IPS-20b (cell line): Measurements from ENCODE around the gene NKIRAS2.
A peak's percentile ranks its signal among the peaks of the same experiment; 100 is the strongest.
"Not testable (repeated sequence)": the region's sequence is repeated elsewhere in the genome, so short reads cannot be mapped to it uniquely, and the experiment has no call there.

Source experiments
- H3K27ac ChIP-seq: one replicate; pipeline ENCODE4 v1.5.1; 2013; ENCODE audit warnings: low read length
- H3K27me3 ChIP-seq: 2 replicates; pipeline ENCODE4 v1.6.1; 2013; ENCODE audit warnings: mild to moderate bottlenecking, low read length, inconsistent platforms; ENCODE audit not compliant: insufficient read depth
- H3K36me3 ChIP-seq: 2 replicates; pipeline ENCODE4 v1.6.1; 2013; ENCODE audit warnings: low read depth, mild to moderate bottlenecking, inconsistent platforms, low read length, moderate library complexity; ENCODE audit not compliant: insufficient read depth
- H3K4me1 ChIP-seq: 2 replicates; pipeline ENCODE4 v1.6.1; 2013; ENCODE audit warnings: mild to moderate bottlenecking, control low read depth, inconsistent platforms, low read length, moderate library complexity; ENCODE audit not compliant: insufficient read depth
- H3K4me3 ChIP-seq: 2 replicates; pipeline ENCODE4 v1.5.1; 2013; ENCODE audit warnings: mild to moderate bottlenecking, low read length, inconsistent platforms
- H3K9ac ChIP-seq: 2 replicates; pipeline ENCODE4 v1.6.1; 2013; ENCODE audit warnings: low read depth, mild to moderate bottlenecking, inconsistent platforms, low read length, moderate library complexity
- H3K9me3 ChIP-seq: 2 replicates; pipeline ENCODE4 v1.6.1; 2013; ENCODE audit warnings: mild to moderate bottlenecking, low read depth, low read length, inconsistent platforms; ENCODE audit not compliant: insufficient read depth

The NKIRAS2 gene

GRCh38 chr17:42018339-42018738 lies 1.6 kb upstream of the NKIRAS2 start:
- peaks cover 10% of the 10 kb centered on the region; the same call in 1 of the 2 replicates for H3K4me1 ChIP-seq
- peak overlapping the region; percentile 96 for H3K27ac ChIP-seq
- H3K9ac ChIP-seq: peak overlapping the region; percentile 98; the same call in 1 of the 2 replicates
- peak overlapping the region; percentile 91 for H3K4me3 ChIP-seq
- peaks cover 27% of the 10 kb centered on the region for H3K36me3 ChIP-seq
- H3K9me3 ChIP-seq: no peaks in the 10 kb centered on the region
- H3K27me3 ChIP-seq: no peaks in the 10 kb centered on the region

GRCh38 chr17:42018988-42019387 lies 902 bp upstream of the NKIRAS2 start:
- no peak overlapping the region for H3K27ac ChIP-seq
- no peaks in the 10 kb centered on the region for H3K9me3 ChIP-seq
- peaks cover 33% of the 10 kb centered on the region for H3K36me3 ChIP-seq
- H3K9ac ChIP-seq: no peak overlapping the region
- 0 out of 2 replicates have a peak overlapping the region, but pooled peaks have one; percentile 91 for H3K4me3 ChIP-seq
- H3K4me1 ChIP-seq: peaks cover 8% of the 10 kb centered on the region; the same call in 1 of the 2 replicates
- H3K27me3 ChIP-seq: no peaks in the 10 kb centered on the region

- Histone ChIP-seq H3K9ac (peak overlapping the region; percentile 95; the same call in 1 of the 2 replicates), H3K36me3 (peaks cover 40% of the 10 kb centered on the region), H3K4me3 (peak overlapping the region; percentile 84)
- not testable (repeated sequence) for H3K27me3 ChIP-seq, H3K27ac ChIP-seq, H3K9me3 ChIP-seq, H3K4me1 ChIP-seq
Observed at GRCh38 chr17:42020845-42021244, 955 bp downstream of the NKIRAS2 start.

GRCh38 chr17:42023524-42024349 lies 3.8 kb downstream of the NKIRAS2 start:
- H3K4me1 ChIP-seq: peaks cover 15% of the 10 kb centered on the region
- H3K9me3 ChIP-seq: no peaks in the 10 kb centered on the region

DNA sequence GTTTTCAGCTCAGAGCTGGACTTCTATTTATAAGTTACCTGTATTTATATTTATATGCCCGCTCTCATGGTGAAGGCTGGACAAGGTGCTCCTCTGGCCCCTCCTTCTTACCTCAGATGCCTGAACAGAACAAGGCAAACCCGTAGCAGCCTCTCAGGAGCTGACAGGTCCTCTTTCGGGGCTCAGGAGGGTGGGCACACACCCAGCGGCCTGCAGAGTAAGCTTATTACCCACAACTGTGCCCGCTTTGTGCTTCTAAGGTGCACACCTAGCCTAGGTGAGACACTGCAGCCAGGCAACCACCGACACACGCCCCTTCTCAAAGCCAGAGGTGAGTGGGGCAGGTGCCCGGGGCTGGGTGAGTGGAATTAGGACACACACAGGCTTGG lies 5.3 kb downstream of the NKIRAS2 start:
- H3K27ac ChIP-seq: no peak overlapping the region

More at GRCh38 chr17:42023524-42024349, 3.8 kb downstream of the NKIRAS2 start:
- peaks cover 42% of the 10 kb centered on the region for H3K36me3 ChIP-seq
- H3K4me3 ChIP-seq: no peak overlapping the region
- H3K27me3 ChIP-seq: no peaks in the 10 kb centered on the region
- no peak overlapping the region for H3K9ac ChIP-seq
- H3K27ac ChIP-seq: no peak overlapping the region

GRCh38 chr17:42025936-42026335 lies 6.0 kb downstream of the NKIRAS2 start:
- Histone ChIP-seq H3K4me3 (no peak overlapping the region), H3K27ac (no peak overlapping the region), H3K36me3 (peaks cover 42% of the 10 kb centered on the region), H3K9ac (no peak overlapping the region), H3K4me1 (peaks cover 15% of the 10 kb centered on the region), H3K9me3 (no peaks in the 10 kb centered on the region), H3K27me3 (no peaks in the 10 kb centered on the region)

More for the DNA sequence above, 5.3 kb downstream of the NKIRAS2 start:
- Histone ChIP-seq H3K36me3 (peaks cover 42% of the 10 kb centered on the region), H3K4me1 (peaks cover 15% of the 10 kb centered on the region), H3K27me3 (no peaks in the 10 kb centered on the region), H3K4me3 (no peak overlapping the region), H3K9ac (no peak overlapping the region), H3K9me3 (no peaks in the 10 kb centered on the region)

DNA sequence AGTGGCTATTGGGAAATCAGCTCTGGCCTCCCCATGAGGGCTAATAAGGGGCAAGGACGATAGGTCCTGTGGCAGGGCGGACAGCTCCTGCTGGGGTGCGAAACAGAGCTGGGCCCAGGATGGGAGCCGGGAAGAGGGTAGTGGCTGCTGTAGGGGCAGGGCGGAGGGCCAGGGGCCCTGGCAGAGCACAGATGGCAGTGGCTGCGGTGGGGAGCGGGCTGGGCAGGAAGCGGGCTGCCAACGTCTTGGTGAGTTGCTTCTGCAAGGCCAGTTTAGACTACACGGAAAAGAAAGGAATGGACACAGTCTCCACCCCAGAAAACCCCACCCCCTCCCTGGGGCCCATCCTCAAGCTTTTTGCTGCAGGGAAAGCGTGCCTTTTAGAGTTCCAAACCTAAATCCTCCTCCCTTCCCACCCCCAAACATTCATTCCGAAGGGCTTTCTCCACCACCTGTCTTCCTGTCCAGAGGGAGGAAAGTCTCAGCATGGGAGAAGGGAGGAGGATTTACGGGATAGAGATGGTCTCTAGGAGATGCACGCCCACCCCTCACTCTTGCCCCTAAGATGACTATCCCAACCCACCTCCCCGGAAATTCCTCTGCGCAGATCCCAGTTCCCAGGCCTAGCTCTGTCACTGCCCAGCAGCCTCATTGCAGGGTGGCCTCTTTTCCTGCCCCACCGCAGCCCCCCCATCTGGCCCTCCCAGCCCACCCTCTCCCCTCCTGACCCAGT lies 7.1 kb downstream of the NKIRAS2 start:
- peaks cover 12% of the 10 kb centered on the region for H3K4me1 ChIP-seq

DNA sequence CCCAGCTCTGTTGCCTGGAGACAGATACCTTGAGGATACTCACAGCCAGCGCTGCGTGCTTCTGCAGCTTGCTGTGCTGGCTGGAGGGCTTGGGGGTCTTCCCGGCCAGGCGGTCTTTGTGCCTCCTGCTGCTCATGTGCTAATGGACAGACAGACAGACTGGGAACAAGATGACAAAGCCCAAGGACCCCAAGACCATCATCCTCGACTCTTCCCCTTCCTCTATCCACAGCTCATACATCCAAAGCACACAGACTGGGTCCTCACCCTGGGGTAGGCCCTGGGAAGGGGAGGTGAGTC lies 7.7 kb downstream of the NKIRAS2 start:
- Histone ChIP-seq H3K27me3 (no peaks in the 10 kb centered on the region), H3K4me1 (peaks cover 12% of the 10 kb centered on the region), H3K27ac (no peak overlapping the region), H3K36me3 (peaks cover 28% of the 10 kb centered on the region), H3K4me3 (no peak overlapping the region), H3K9me3 (no peaks in the 10 kb centered on the region), H3K9ac (no peak overlapping the region)

More for the DNA sequence above, 7.1 kb downstream of the NKIRAS2 start:
- Histone ChIP-seq H3K9me3 (no peaks in the 10 kb centered on the region), H3K4me3 (no peak overlapping the region), H3K27ac (no peak overlapping the region), H3K27me3 (no peaks in the 10 kb centered on the region), H3K9ac (no peak overlapping the region), H3K36me3 (peaks cover 34% of the 10 kb centered on the region)

DNA sequence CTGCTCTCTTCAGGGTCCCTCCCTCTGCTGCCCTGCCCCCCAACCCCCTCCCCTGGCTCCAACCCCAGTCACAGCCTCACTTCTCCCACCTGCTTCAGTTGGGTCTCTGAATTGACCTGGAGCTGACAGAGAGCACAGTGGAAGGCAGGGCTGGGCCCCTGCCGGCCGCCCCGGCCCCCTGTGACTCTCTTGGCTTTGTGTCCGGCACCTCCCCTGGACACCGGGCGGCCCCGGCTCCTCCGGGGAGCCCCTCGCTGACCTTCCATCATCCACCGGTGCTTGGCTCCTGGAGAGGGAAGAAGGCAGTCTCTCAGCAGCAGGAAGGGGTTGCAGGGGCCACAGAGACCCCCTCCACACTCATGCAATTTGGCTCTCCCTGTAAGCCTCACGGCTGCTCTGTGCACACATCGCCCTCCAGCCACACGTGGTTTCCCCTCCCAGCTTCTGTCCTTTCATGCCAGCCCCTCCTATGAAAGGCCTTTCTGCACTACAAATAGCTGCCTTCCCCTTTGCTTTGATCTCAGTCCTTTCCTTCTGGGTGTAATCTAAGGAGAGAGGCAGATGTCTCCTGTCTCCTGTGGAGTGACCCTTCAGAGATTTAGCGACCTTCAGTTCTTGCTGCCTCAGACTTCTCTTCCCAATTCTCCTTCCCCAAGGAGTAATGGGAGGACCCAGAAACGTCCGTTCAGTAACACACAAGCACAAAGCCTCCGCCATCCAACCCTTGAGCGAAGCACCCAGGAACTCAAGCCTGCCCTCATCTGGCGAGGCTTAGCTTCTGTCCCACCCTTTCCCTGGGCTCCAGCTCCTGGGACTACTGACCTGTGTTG lies 8.3 kb downstream of the NKIRAS2 start:
- Histone ChIP-seq H3K4me1 (peaks cover 12% of the 10 kb centered on the region), H3K27me3 (no peaks in the 10 kb centered on the region), H3K9ac (peak overlapping the region; percentile 6; the same call in 1 of the 2 replicates), H3K4me3 (no peak overlapping the region), H3K36me3 (peaks cover 22% of the 10 kb centered on the region), H3K9me3 (no peaks in the 10 kb centered on the region), H3K27ac (no peak overlapping the region)

DNA sequence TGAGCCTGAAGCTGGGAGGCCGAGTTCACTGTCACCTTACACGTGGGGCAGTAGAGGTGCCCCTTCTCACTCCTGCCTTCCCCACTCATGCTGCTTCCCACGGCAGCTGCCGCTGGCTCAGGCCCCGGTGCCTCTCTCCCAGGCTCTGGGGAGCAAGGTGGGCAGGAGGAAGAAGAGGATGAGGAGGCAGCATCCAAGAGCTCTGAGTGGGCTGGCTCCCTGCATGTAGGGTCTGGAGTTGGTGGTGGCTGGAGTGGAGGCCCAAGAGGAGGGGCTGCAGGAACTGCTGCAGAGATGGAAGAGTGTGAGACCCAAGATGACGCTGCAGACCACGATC lies 8.9 kb downstream of the NKIRAS2 start:
- Histone ChIP-seq H3K4me1 (peaks cover 12% of the 10 kb centered on the region), H3K9me3 (no peaks in the 10 kb centered on the region), H3K27ac (no peak overlapping the region), H3K36me3 (peaks cover 16% of the 10 kb centered on the region), H3K27me3 (no peaks in the 10 kb centered on the region), H3K4me3 (no peak overlapping the region), H3K9ac (no peak overlapping the region)

DNA sequence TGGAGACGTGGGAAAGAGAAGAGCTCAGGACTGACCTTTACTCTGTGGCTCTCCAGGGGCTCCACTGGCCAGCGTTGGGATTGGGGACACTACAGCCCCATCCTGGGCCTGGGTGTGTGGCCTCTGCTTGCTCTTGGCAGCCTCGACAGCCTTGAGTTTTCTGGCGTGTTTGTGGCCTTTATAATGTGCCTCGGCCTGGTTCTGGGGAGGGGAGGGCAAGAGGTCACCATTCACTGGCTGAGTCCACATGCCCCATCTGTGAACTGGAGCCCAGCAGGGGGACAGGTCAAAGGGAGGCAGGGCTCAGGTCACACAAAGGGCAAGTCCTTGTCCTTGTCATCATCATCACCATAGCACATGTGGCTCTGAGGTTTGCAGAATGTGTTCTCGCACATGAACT lies 11.7 kb downstream of the NKIRAS2 start:
- H3K36me3 ChIP-seq: no peaks in the 10 kb centered on the region
- H3K9me3 ChIP-seq: no peaks in the 10 kb centered on the region
- H3K4me3 ChIP-seq: no peak overlapping the region
- no peak overlapping the region for H3K9ac ChIP-seq
- H3K4me1 ChIP-seq: peaks cover 10% of the 10 kb centered on the region
- H3K27me3 ChIP-seq: no peaks in the 10 kb centered on the region
- no peak overlapping the region for H3K27ac ChIP-seq
